GM19351 (cell line): Measurements from ENCODE around the gene DDX47.

Source experiments
- ATAC-seq: cut with Tn5 transposase; IDR thresholded peaks from one replicate; pipeline ENCODE4 v1.9.1; 2021; ENCODE audit warnings: mild to moderate bottlenecking, moderate library complexity; ENCODE audit not compliant: unreplicated experiment

DDX47 gene

DNA sequence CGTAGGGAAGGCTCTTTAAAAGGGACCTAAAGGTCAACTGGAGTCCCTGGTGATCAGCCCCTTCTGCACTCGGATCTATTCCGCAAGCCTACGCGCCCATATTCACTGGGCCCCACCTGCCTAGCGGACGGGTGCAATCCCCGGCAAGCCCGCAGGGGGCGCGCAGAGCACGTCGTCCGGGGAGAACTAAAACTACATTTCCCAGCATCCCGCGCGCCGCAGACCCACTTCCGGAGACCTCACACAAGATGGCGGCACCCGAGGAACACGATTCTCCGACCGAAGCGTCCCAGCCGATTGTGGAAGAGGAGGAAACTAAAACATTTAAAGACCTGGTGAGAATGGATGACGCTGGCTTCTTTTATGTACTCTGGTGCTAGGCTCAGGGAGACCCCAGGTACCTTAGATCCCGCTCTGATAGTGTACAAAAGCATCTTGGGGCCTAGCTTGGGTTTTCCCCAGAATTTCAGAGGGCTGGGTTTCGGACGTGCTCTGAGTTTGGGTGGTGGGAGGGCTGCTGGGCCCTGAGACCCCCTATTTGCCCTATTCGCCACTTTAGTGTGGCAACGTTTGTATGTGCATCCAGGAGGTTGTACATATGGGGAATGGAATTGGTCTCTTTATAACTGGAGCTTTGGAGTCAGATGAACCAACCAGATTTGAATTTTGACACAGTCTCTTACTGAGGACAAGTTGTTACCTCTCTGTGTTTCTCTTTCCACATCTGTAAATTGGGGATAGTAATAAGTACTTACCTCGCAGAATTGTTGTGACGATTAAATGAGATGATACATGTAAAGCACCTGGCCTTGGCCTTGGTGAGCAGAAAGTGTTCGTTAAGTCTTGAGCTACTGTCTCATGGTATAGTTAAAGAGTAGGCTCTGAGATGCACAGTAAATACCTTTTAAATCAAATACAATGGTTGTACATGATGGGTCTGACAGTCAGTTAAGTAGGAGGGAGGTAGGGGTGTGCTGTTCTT is at the start of gene DDX47:
TSS of gene DDX47 (plus strand) at position 227 of the 982 bp plus-strand sequence. CDS start at position 249, 22 bp downstream.
- peak; percentile 84 for ATAC-seq

GRCh38 chr12:12764824-12765223 is 48.3 kb upstream of the DDX47 start:
- ATAC-seq, result no peak

DNA sequence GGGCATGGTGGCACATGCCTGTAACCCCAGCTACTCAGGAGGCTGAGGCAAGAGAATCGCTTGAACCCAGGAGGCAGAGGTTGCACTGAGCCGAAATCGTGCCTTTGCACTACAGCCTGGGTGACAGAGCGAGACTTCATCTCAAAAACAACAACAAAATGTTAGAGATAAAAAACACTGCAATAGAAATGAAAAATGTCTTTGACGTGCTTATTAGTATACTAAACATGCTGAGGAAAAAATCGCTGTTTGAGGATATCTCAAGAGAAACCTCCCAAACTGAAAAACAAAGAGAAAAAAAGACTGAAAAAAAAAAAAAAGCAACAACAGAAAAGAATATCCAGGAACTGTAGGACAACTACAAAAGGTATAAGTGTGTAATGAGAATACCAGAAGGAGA is 42.9 kb upstream of the DDX47 start:
- ATAC-seq, result no peak

GRCh38 chr12:12774791-12775190 is 38.4 kb upstream of the DDX47 start:
- no peak for ATAC-seq

DNA sequence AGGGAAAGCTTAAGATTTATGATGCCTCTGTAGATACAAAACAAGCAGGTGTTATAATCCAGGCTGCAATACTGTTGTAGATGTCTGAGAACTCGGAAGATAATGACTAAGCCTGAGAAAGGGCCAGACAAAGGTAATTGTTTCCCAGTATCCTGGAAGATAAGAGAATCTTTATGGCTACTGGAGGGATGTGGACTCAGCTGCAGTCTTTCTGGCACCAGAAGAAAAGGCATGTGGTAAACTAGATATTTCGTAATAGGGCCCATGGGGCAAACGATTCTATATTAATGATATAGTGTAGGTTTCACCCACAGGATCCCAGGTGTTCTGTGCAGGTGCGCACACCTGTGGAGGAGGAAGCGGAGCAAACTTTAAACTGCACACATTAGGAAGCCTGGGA is 36.9 kb upstream of the DDX47 start:
- no peak for ATAC-seq

DNA sequence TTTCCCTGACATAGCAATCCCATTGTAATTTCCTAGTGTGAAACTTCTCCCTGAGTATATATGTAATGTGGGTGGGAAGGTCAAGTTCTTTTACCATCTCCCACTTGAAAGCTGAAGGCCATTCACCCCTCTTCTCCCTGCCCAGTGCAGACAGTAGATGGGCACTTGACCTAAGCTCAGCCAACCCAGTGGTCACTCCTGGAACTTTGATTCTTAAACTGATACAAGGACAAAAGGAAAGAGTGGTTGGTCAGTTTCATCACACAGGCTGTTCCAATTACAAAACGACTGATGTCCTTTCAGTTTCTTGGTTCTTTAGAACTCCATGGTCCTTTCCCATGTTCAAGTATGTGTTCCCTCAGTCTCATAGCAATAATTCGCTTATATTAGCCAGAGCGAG is 36.1 kb upstream of the DDX47 start:
- no peak for ATAC-seq

- ATAC-seq, result no peak
Observed at GRCh38 chr12:12779007-12779406, 34.1 kb upstream of the DDX47 start.

DNA sequence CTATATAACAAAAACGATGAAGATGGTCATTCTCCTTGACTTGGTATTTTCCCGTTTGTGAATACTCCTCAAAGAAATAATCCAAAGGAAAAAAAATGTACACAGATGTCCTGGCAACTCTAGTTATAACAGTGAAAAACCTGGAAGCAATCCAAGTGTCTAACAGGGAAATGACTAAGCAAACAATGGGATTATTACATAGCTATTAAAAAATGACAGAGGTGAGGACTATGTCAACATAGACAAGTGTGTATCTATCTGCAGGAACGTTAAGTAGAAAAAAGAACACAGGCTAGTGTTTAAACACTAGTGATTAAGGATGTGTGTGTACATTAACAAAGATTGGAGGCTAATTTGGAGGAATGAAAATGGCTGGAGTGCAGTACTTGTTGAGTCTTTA is 33.6 kb upstream of the DDX47 start:
- no peak for ATAC-seq

DNA sequence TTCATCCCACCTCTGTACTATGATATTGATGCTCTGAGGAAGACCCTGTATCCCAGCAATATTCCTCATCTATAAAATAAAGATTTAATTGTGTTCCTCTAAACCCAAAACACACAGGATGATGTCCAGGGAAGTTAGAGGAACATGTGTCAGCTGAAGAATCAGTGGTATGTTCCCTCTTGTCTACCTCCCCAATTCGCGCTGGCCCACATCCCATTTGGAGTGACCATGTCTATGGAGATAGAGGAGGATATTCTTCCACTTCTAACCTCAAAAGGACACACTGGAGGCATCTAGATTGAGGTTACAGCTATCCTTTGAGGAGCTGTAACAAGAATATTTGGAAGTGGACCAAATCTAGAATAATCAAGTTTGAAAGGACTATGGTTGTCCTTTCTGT is 29.0 kb upstream of the DDX47 start:
- no peak for ATAC-seq

- no peak for ATAC-seq
Observed at GRCh38 chr12:12784911-12785814, 28.0 kb upstream of the DDX47 start, which contains the start of gene APOLD1. APOLD1 (plus strand) TSS chr12:12785659; CDS start chr12:12785692, 33 bp downstream.

- ATAC-seq, result peak; percentile 3
Observed at GRCh38 chr12:12786351-12786705, 26.8 kb upstream of the DDX47 start.

DNA sequence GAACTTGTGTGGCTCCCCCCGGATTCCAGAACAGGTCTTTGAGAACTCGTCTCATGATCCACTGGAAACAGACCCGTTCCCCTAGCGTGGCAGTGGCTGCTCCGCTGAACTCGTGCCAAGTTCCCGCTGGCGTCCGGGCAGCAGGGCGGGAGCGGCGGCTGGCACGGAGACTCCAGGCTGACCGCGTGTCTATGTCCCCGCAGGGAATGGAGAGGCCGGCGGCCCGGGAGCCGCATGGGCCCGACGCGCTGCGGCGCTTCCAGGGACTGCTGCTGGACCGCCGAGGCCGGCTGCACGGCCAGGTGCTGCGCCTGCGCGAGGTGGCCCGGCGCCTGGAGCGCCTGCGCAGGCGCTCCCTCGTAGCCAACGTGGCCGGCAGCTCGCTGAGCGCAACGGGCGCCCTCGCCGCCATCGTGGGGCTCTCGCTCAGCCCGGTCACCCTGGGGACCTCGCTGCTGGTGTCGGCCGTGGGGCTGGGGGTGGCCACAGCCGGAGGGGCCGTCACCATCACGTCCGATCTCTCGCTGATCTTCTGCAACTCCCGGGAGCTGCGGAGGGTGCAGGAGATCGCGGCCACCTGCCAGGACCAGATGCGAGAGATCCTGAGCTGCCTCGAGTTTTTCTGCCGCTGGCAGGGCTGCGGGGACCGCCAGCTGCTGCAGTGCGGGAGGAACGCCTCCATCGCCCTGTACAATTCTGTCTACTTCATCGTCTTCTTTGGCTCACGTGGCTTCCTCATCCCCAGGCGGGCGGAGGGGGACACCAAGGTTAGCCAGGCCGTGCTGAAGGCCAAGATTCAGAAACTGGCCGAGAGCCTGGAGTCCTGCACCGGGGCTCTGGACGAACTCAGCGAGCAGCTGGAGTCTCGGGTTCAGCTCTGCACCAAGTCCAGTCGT is 26.2 kb upstream of the DDX47 start:
- ATAC-seq, result peak; percentile 71

- no peak for ATAC-seq
Observed at GRCh38 chr12:12788131-12788530, 25.0 kb upstream of the DDX47 start.

DNA sequence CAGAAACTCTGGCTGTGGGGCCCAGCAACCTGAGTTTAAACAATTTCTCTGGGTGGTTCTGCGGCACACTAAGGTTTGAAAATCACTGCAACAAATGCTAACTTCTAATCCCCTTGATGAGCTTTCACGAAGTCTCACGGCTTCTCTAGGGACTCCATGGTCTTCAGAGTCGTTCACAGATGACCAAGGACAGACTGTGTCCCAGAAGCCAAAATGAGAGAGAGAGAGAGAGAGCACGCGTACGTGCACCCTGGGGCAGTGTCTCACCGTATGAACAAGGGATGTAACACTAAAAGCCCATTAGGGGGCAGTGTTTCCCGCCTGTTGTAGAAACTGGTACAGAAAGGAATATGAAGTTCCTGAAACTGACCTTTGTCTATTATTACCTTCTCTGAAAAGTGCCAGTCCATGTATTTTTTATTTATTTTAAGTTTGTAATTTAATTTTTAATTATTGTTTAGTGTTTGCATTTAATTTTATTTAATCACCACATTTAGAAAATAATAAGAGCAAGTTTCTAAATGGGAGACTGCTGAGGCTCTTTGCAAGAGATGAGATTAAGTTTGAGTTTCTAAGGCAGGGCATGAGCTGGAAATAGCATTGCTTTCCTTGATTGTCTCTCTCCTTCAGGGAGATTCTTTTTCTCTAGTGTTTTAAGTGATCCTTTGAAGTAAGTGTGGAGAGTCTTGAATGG is 24.3 kb upstream of the DDX47 start:
- peak; percentile 76 for ATAC-seq

GRCh38 chr12:12790956-12791355 is 22.2 kb upstream of the DDX47 start:
- no peak for ATAC-seq

GRCh38 chr12:12791756-12792369 is 21.3 kb upstream of the DDX47 start:
- no peak for ATAC-seq

DNA sequence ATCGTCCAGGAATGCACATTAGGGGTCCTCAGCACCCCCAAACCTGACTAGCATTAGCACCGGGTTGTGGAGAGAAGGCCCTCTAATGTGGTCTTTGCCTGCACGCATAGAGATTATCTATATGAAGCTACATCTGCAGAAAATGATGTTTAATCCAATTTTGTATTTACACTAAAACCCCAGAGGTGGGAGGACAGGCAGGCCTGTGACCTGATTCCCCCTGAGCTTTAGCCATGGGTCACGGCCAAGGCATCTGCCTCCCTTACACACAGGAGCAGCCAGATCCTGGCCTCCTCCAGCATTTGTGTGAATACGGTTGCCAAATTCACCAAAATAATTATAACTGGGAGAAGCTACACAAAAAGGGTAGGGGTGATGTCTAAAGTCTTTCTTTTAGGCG is 20.7 kb upstream of the DDX47 start:
- ATAC-seq, result no peak

DNA sequence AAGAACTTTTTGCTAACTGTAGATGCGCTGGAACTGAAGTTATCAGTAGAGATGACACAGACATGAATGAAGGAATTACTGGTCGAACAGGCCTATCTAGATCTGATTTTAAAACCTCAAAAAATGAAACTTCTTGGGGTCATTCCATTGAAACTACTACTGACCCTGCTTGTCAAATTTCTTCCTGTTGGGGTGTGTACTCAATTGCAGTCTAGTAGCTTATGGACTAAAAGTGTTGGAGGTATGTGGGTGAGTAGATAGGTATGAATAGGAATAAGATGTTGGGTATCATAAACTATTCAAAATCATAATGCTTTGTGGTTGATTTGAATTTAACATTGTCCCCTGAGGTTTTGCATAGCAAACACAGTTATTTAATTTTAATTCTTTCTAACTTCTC is 18.5 kb upstream of the DDX47 start:
- ATAC-seq, result no peak

GRCh38 chr12:12796171-12796570 is 17.0 kb upstream of the DDX47 start:
- no peak for ATAC-seq
